Liver (tissue), 3 donors: ENCODE data around the gene RPL21.
A peak's percentile ranks its signal among the peaks of the same experiment; 100 is the strongest.

Source experiments
- CTCF ChIP-seq: fragments of 150-350 bp; IDR thresholded peaks from 2 replicates; pipeline ENCODE4 v1.5.1; 2017; ENCODE audit warnings: improper control_type of control experiment, low read depth, low read length; ENCODE audit not compliant: missing input control
- GABPA ChIP-seq, 2 donors: IDR thresholded peaks in 1 of 2; conservative IDR thresholded peaks in 1 of 2; 2 replicates each; pipeline ENCODE4 v1.6.1; 2016; ENCODE audit warnings: antibody characterized with exemption in 2 of 2, mild to moderate bottlenecking in 1 of 2, moderate library complexity in 1 of 2
- HNF4A ChIP-seq, 2 donors: conservative IDR thresholded peaks; 2 replicates each; pipeline ENCODE4 v1.6.1; 2016; ENCODE audit warnings: antibody characterized with exemption in 2 of 2, mild to moderate bottlenecking in 2 of 2
- JUND ChIP-seq, 2 donors: IDR thresholded peaks; 2 replicates each; pipeline ENCODE4 v1.6.1; 2016; ENCODE audit warnings: antibody characterized with exemption in 2 of 2
- REST ChIP-seq: IDR thresholded peaks from 2 replicates; pipeline ENCODE4 v1.6.1; 2016; ENCODE audit warnings: antibody characterized with exemption, mild to moderate bottlenecking
- RXRA ChIP-seq, 2 donors: IDR thresholded peaks; 2 replicates each; pipeline ENCODE4 v1.6.1; 2017 to 2018; ENCODE audit warnings: antibody characterized with exemption in 2 of 2, mild to moderate bottlenecking in 1 of 2
- SP1 ChIP-seq: IDR thresholded peaks from 2 replicates; pipeline ENCODE4 v1.6.1; 2018; ENCODE audit warnings: antibody characterized with exemption, mild to moderate bottlenecking
- TAF1 ChIP-seq: conservative IDR thresholded peaks from 2 replicates; pipeline ENCODE4 v1.6.1; 2016; ENCODE audit warnings: antibody characterized with exemption, mild to moderate bottlenecking
- YY1 ChIP-seq: IDR thresholded peaks from 2 replicates; pipeline ENCODE4 v1.6.1; 2016; ENCODE audit warnings: antibody characterized with exemption, mild to moderate bottlenecking
- ZBTB33 ChIP-seq: IDR thresholded peaks from 2 replicates; pipeline ENCODE4 v1.6.1; 2016; ENCODE audit warnings: antibody characterized with exemption
- donor health status: healthy.
- donor health status: healthy.

- no peak for TF ChIP-seq CTCF
- no peak for TF ChIP-seq REST
- no peak for TF ChIP-seq SP1
- no peak for TF ChIP-seq ZBTB33
- TF ChIP-seq RXRA (IDR thresholded peaks at IDR 0.05) = no peak
- TF ChIP-seq YY1 = no peak
- peak; percentile 24 to 46 for TF ChIP-seq HNF4A (conservative IDR thresholded peaks at IDR 0.05)
- TF ChIP-seq TAF1 = no peak
- TF ChIP-seq GABPA (IDR thresholded peaks at IDR 0.05 in 1 of 2, conservative IDR thresholded peaks at IDR 0.05 in 1 of 2) = no peak
- no peak for TF ChIP-seq JUND (IDR thresholded peaks at IDR 0.05)
Measured at GRCh38 chr13:27281420-27281819, 30.1 kb downstream of the RPL21 start.
